NCI-H1417 (cell line): ENCODE results near the gene CHD6.

Experiments
- DNase-seq, 3 experiments: peaks; one replicate each; lab custom pipeline; 2025; lab: John Stamatoyannopoulos, UW

Gene CHD6

DNA sequence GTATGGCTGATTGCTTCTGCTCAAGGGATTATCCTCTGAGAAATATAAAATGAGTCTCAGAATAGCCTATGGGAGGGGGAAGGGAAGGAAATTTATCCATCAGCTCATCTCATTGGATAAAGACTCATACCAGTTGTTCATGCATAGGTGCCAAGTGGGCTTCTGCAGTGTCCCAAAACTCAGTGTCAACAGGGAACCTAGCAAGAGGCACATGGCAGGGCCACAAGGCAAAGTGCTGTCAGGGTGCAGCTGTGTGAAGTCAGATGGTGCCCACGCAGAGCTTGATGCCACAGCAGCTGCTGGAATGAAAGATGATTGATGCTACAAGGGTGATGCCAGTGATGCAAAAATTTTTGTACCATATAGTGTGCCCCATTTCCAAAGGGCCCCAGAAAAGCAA lies 3.2 kb upstream of the CHD6 start:
- no peak for DNase-seq

DNA sequence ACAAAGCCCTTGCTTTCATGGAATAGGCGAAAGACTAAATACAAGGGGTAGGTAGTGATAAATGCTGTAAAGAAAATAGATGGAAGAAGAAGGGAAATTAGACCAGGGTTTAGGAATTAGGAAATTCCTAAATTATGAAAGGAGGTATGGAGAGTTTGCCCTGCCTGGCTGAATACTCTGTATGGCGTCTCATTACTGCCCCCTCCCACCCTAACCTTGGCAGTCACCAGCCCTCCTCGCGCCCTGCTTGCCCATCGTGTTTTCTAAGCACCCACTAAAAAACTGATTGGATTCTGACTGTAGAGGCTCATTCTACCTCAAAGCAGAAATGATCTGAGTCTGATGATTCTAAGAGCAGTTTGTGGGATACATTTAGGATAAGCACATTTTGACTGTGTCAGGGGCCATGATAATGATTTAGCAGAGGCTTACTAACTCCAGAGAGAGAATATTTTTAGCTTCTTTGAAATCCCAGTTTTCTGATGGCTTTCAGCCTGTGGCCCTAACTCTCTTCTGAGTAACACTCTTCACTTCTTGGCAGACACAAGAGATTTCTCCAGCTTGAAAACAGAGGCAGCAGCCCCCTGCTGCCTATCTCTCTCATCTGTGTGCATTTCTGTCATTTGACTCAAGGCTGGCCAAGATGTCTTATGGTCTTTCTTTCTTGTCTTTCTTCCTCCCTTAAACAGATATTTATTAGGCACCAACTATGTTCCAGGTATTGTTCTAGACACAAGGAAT lies 1.4 kb upstream of the CHD6 start:
- DNase-seq = peak in 2 of 3 experiments; percentile 58 to 82

DNA sequence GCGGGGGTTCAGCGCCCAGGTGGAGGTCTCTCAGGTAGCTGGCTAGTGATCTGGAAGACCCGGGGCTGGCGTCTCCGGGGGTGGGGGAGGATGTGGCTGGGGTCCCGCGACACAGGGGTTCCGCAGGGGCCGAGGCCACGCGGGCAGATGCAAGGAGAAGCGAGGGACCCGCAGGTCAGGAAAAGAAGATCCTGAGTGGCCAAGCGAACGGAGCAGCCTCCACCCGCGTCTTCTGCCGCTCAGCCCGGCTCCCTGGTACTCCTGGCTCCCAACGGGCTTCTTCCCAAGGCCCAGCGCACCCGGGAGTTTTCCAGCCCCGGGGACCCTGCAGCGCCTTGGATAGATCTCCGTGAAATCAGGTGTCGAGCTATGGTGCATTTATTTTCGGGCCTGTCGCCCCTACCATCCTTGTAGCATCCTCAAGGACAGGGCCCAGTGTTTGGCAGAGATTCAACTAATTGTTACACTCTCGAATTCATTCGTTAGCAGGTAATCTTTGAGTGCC lies 682 bp upstream of the CHD6 start:
- DNase-seq = peak in 1 of 3 experiments; percentile 55

DNA sequence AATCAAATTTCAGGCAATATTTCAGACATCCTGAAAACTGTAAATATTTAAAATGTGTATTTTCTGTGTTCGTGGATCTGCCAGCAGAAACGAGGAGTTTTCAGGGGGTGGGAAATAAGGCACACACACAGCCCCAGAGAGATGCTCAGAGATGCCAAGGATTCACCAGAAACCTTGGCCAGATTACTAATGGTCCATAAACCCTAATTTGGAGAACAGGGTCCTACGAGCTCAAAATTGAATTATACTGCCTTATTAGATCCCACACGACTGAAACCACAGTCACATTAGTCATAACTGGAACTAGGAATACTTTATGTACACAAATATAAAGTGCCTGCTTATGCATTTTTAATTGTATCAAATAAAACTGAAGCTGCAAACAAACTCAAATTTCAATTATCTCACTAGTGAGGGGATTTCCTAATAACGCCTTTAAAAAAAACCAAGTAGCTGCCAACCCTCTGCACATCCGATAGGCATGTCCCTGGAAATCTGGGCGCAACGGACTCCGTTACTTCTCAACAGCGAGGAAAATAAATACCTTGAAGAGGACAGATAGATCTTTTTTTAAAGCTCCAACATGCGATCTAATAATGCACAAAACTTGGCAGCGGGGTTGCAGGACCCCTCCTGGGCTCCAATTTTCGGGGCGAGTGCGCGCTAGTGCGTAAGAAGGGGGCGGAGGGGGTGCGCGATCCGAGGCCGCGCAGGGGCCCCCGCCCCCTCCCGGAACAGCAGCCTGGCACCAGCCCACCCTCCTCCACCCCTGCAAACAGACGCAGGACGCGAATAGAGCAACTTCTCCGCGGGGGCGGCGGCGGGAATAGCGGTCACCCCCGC lies 897 bp downstream of the CHD6 start:
- DNase-seq = peak in 2 of 3 experiments; percentile 62 to 84

DNA sequence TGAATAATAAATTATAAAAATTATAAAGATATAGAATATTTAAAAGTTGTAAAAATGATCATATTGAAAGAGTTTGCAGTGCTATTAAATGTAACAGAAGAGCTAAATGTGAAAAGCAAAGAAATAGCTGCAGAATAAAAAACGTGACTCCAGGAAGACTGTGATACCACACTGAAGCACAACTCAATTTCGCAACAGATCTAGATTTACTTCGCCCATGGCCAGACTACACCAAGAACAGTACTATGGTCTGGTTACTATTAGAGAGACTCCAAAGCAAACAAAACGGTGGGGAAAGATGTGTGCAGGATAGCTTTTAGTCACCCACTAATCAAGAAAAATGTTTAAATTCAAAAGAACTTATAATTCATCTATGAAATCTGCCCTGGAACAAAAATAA lies 1.9 kb downstream of the CHD6 start:
- DNase-seq = peak in 1 of 3 experiments; percentile 66

DNA sequence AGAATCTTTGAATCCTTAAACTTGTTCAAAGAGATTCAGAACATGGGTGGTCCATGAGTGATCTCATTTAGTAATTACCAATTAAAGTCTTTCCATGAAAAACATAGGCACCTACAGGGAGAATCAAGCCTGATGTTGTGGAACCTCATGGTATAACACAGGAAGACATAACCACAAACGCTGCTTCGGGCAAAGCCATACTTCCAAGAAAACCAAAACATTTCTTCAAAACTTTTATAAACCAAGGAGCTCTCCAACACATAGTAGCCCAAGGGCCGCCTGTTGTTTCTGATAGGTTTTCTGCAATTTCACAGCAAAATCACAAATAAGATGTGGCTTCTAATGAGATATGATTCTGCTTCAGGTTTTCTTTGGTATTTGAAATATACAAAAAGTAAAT lies 2.5 kb downstream of the CHD6 start:
- DNase-seq = no peak

DNA sequence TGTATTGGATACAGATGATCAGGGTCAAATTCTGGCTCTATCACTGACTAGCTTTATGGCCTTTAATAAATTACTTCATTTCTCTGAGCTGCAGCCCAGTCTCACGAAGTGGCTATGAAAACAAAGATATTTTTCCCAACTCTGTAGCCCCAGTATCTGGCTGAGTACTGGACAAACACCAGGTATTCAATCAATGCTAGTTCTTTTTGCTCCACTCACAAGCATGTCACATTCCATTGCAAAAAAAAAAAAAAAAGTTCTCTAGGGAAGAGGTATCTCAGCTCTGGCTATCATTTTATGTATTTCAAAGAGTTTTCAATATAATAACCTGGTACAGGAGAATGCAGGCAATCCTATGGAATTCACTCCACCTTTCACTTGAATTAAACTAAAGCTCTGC lies 3.1 kb downstream of the CHD6 start:
- no peak for DNase-seq

DNA sequence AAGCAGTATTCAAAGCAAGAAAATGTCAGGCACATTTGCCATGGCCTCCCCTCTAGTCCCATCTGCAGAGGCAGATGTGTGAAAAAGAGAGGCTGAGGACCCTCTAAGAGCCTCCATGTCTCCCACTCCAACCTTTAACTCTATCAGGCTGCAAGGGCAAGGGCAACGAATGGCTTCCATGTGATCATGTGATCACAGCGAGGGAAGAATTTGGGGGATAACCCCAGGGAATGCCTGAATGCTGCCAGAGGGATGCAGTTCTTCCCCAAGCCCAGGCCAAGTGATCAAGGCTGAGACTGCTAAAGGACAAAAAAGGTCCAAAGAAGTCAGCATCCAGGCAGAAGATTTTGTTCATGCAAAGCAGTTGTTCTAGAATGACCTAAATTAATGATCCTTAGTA lies 4.9 kb downstream of the CHD6 start:
- DNase-seq = no peak

DNA sequence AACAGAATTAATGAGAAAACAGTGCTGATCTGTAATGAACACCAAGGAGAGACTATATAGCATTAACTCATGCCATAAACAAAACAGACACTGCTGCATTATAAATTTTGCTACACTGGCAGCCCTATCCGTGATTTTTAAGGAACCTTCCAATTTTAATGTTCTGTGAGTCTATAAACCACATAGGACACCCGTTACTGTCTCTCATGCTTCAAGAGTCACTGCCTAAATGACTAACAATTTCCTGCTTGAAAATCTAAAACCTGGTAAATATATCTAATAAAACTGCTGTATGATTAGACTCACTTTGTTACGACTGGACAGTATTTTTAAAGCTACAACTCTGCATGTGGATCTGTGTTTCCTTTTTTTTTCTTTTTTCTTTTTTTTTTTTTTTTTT lies 8.7 kb downstream of the CHD6 start:
- no peak for DNase-seq

DNA sequence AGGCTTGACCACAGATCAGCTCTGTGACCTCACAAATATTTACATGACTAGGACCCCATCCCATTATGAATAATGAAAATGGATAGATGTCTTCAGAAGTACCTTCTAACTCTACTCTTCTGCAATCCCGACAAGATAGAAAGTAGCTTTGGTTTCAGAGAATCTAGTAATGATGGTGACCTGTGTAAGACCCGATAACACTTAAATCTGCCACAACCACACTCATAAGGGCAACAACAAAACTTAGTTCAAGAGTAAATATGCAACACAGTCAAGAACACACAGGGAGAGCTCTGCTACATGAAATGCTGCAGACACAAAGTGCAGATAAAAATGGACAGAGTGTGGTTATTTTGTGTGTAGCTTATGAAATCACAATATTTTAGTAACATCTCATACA lies 9.6 kb downstream of the CHD6 start:
- DNase-seq = no peak

DNA sequence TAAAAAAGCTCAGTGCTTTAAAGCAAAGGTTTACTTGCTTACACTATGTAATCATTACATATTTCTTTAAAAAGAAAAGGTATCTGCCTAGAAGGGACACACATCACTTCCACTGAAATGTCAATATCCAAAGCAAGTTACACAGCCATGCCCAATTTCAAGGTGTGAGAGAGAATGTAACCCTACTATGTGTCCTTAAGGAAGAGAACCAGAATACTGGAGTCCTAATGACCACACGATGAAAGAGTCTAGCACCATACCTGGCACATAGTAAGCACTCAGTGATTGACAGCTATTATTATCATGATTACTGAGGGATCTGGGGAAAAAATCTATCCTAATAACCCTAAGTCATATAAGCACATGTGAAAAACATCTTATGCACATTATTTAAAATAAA lies 10.4 kb downstream of the CHD6 start:
- no peak for DNase-seq

DNA sequence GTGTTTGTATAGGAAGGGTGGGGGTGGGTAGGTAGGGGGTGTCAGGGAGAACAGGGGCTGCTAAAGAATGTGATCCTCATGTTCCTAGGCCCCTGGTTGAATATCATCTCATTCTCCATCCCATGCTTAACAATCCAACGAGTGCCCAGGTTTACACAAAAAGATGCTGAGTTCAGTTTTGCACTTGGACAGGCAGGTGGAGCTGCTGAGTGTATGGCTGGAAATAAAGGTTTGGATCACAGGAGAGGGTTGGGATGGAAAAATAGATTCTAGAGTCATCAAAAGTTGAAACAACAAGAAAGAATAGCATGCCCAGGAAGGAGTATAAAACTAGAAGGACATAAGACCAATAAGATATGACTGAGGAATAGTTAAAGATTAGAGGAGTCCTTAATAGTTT lies 14.2 kb downstream of the CHD6 start:
- DNase-seq = no peak

DNA sequence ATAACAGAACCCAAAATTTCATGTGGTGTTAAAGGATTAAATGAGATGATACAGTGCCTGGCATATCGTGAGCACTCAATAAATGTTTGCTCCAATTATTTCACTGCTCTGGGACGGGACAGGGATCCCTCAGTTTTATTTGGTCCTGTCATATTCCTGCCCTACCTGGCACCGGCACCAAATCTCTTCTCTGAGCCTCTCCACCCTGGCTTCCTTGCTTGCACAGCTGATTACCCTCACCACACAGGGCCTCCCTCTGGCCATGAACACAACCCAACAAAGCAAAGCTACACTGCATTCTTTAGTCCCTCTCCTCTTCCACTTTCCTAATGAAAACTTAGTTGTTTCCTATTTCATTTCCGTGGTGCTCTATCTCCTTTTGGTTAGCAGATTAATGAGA lies 16.4 kb downstream of the CHD6 start:
- DNase-seq = no peak

DNA sequence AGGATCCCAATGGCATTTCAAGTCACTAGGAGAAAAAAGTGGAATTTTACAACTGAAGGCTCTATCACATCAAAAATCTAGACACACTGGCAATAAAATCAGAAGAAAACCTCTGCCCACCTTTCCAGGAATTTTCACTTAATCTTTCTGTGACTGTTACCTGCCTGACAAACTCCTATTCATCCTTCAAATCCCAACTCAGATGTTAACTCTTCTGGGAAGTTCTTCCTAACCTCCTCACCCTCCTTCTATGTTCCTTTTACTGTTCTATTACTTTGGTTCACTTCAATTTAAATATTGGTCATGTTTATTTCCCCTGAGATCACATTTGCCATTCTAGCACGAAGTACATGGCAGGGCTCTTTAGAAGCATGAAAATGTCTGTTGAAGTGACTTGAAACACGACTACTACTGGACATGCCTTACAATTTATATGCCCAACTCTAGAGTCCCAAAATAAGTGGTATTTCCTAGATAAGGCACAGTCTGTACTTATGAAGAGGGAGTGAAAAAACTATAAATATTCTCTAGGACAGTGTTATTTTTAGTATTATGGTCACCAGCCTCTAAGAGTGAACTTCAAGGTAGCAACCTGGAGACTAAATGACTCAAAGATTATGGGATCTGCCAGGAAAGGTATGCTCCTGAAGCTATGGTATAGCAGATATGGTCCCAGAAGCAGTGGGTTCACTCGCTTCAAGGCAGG lies 17.1 kb downstream of the CHD6 start:
- no peak for DNase-seq

DNA sequence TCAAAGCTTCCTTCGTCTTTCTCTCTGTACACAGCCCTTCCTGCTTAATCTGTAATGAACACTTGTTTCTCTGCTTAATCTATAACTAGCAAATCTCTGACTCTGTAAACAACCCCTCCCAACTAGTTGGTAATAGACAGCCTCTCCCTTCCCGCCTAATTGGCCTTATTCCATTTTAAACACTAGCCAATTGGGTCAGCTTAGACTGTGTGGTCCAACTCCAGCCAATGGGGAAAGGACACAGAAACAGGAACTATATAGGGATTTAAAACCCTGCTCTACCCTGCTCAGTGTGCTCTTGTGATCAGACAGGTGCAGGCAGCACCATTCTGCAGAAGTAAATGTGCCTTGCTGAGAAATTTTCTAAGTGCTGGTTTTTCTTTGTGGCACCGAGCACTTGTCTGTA lies 18.5 kb downstream of the CHD6 start:
- DNase-seq = peak in 1 of 3 experiments; percentile 36

DNA sequence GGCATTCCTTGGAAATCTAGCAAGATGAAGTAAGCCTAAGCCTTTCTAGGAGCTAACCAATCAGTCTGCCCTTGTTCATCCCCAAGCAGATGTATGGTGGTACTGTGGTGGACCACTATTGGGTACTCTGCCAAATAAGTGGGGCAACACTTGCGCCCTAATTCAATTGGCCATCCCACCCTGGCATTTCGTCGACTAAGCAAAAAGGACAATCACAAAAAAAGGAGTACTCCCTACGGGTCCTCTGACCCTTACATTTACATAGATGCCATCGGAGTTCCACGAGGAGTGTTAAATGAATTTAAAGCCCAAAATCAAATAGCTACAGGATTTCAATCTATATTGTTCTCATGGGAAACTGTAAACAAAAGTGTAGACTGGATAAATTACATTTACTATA lies 19.5 kb downstream of the CHD6 start:
- no peak for DNase-seq

DNA sequence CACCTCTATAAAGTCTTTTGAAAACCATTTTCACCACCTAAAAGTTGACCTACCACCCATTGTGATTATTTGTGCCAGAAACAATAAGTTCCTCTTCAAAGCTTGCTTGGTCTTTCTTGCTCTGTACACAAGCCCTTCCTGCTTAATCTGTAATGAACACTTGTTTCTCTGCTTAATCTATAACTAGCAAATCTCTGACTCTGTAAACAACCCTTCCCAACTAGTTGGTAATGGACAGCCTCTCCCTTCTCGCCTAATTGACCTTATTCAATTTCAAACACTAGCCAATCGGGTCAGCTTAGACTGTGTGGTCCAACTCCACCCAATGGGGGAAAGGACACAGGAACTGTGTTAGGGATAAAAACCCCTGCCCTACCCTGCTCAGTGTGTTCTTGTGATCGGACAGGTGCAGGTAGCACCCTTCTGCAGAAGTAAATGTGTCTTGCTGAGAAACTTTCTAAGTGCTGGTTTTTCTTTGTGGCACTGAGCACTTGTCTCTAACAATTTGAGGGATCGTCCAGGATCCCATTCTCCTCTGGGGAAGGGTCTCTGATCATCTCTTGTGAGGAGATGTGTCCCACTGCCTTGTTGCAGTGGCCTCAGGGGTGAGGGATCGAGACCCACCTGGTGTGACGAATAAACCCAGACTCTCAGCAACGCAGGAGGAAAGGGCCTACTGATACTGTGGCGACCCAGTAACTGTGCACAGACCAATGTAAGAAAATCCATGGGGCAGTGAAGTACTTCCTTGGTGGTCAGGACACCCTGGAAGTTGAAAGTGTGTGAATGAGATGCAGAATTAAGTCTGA lies 23.5 kb downstream of the CHD6 start:
- DNase-seq = no peak

DNA sequence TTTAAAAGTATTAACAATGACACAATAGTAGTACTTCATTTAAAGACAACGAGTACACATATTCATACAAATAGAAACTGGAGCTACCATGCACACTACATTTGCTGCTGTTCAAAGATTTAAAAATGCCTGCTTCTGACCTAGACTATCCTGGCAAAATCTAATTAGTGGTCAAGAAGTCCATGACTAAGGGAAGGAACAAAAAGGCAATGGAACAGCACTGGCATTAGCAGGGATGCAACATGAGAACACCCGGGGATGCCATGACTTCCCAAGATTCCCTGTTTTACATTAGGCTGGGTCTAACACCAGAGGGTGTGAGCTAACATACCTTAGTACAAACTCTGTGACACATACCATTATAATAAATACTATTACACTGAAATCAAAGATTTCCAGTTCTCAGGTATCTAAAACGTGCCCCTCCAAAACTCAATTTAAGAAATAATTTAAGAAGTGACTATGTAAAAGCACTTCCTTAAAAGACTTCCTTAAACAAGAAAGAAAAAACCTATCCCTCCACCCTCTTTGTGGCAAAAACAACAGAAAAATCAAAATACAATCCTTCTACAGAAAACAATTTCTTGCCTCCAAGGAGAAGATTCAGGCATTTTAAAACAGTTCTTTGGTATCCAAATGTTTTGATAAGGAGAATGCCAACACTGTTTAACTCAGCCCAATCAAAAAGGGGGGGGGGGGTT lies 25.5 kb downstream of the CHD6 start:
- no peak for DNase-seq

DNA sequence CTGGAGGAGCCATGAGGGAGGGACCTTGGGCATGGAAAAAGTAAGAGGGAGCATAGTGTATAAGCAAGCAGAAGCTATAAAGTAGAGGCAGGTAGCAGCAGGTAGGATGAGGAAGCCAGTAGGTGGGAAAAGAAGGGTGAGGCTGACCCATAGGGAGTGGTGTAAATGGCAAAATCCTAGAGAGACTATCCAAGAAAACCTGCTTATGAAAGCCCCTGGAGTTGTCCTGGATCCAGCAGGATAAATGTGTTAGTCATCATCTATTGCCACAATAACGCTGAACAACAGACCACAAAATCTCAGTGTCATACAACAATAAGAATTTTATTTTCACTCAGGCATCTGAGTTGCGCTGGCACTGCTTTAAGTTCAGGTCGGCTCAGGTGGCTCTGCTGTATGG lies 30.2 kb downstream of the CHD6 start:
- no peak for DNase-seq

DNA sequence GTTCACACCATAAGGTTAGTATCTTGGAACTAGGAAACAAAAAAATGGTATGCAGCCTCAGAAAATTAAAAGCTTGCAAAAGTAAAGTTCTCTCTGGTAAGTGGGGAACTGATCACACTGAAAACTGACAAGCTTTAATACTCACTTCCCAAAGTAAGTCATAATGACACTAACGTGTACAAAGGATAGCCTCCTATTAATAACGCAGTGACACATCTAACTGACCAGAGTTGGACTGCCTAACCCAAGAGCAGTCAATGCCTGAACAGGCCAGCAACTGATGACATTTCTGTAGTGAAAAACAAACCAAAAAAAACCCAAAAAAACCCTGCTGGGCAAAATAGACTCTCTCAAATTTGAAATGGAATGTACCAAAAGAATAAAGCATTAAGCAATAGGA lies 30.7 kb downstream of the CHD6 start:
- DNase-seq = no peak

DNA sequence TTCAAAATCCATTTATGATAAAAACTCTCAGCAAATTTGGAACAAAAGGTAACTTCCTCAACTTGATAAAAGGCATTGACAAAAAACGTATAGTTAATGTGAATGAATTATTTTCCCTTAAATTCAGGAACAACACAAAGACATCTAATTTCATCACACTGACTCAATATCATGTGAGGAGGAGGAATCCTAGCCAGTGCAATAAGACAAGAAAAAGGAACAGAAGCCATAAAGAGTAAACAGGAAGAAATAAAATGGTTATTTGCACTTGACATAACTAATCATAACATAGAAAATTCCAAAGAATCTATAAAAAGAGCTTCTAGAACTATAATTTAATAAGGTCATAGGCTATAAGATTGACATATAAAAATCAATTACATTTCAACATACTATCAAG lies 31.4 kb downstream of the CHD6 start:
- DNase-seq = no peak
